B cell (primary cell): ENCODE measurements around the gene AEBP1. TPM values are rescaled to one million over a fixed set of nuclear protein-coding genes. Genes with fewer than 3 reads are reported as not detected.

ENCODE experiments used
- ATAC-seq: fragments of 200-7000 bp; cut with Tn5 transposase; one replicate; pipeline ENCODE4 v1.10.0; 2021; ENCODE audit warnings: low read depth, mild to moderate bottlenecking, moderate number of reproducible peaks, moderate library complexity
- CTCF ChIA-PET: fragments of 350-600 bp; sonication (Branson Sonifier 250); formaldehyde crosslinking; loops from one replicate; lab custom pipeline; 2021; ENCODE audit warnings: antibody characterized with exemption, inconsistent platforms; lab: Charles Lee
- POLR2A ChIA-PET: fragments of 350-600 bp; sonication (Branson Sonifier 250); formaldehyde crosslinking; loops from one replicate; lab custom pipeline; 2021; ENCODE audit warnings: antibody characterized with exemption; lab: Charles Lee
- DNase-seq: peaks from one replicate; pipeline ENCODE4 v3.0.0; 2013
- H2AFZ ChIP-seq: 2 replicates; pipeline ENCODE4 v1.6.1; 2012; ENCODE audit warnings: mild to moderate bottlenecking, low read depth, low read length; ENCODE audit not compliant: insufficient read depth, poor library complexity, severe bottlenecking
- H3K27ac ChIP-seq, 2 donors: 1 replicate in 1 of 2; 2 replicates in 1 of 2; pipeline ENCODE4 v1.5.1; 2012 to 2013; ENCODE audit warnings: low read length in 2 of 2, mild to moderate bottlenecking in 2 of 2, moderate library complexity in 1 of 2
- H3K27me3 ChIP-seq, 4 experiments: fragments of 200-600 bp in 1 of 4; sonication (generic) in 1 of 4; replicated peaks in 1 of 4; 1 replicate in 2 of 4; 2 replicates in 2 of 4; pipeline versions ENCODE4 v1.6.1 to v1.7.0; 2013 to 2016; ENCODE audit warnings: low read length in 3 of 4, mild to moderate bottlenecking in 2 of 4, mixed read lengths in 1 of 4, moderate library complexity in 1 of 4; ENCODE audit not compliant: insufficient read depth in 4 of 4, control insufficient read depth in 3 of 4; ENCODE audit errors: control extremely low read depth in 1 of 4
- H3K36me3 ChIP-seq, 2 experiments: replicated peaks in 1 of 2; 1 replicate in 1 of 2; 2 replicates in 1 of 2; pipeline versions ENCODE4 v1.6.1 to v1.7.1; 2013; ENCODE audit warnings: low read length in 1 of 2; ENCODE audit not compliant: insufficient read depth in 2 of 2, control insufficient read depth in 1 of 2; ENCODE audit errors: control extremely low read depth in 1 of 2, extremely low read depth in 1 of 2
- H3K4me1 ChIP-seq, 2 donors: fragments of 200-600 bp in 1 of 2; sonication (generic) in 1 of 2; 1 replicate in 1 of 2; 2 replicates in 1 of 2; pipeline versions ENCODE4 v1.5.1 to v1.6.1; 2013 to 2017; ENCODE audit warnings: low read length in 2 of 2; ENCODE audit not compliant: control insufficient read depth in 2 of 2, insufficient read depth in 2 of 2
- H3K4me2 ChIP-seq: replicated peaks from 2 replicates; pipeline ENCODE3; 2012; ENCODE audit warnings: mild to moderate bottlenecking, low read depth, low read length; ENCODE audit not compliant: poor library complexity, severe bottlenecking
- H3K4me3 ChIP-seq, 5 experiments: fragments of 200-600 bp in 1 of 5; sonication (generic) in 1 of 5; 1 replicate in 3 of 5; 2 replicates in 2 of 5; pipeline versions ENCODE4 v1.5.1 to v1.7.0; 2011 to 2016; ENCODE audit warnings: low read length in 4 of 5, mild to moderate bottlenecking in 4 of 5, low read depth in 2 of 5, control low read depth in 1 of 5, moderate library complexity in 1 of 5; ENCODE audit not compliant: insufficient read depth in 1 of 5; ENCODE audit errors: control extremely low read depth in 1 of 5, extremely low read depth in 1 of 5
- H3K79me2 ChIP-seq: fragments of 200-600 bp; sonication (generic); one replicate; pipeline ENCODE4 v1.6.0; 2016; ENCODE audit warnings: low read length; ENCODE audit not compliant: control insufficient read depth, insufficient read depth
- H3K9ac ChIP-seq: fragments of 200-600 bp; sonication (generic); 2 replicates; pipeline ENCODE4 v1.6.1; 2017; ENCODE audit warnings: mild to moderate bottlenecking, low read length, moderate library complexity
- H3K9me3 ChIP-seq, 3 donors: one replicate each; pipeline versions ENCODE4 v1.6.1 to v1.7.1; 2013; ENCODE audit warnings: low read length in 2 of 3; ENCODE audit not compliant: control insufficient read depth in 2 of 3, insufficient read depth in 1 of 3; ENCODE audit errors: control extremely low read depth in 1 of 3
- H4K20me1 ChIP-seq: 2 replicates; pipeline ENCODE4 v1.6.0; 2012; ENCODE audit warnings: mild to moderate bottlenecking, low read length; ENCODE audit not compliant: insufficient read depth, control insufficient read depth, poor library complexity, severe bottlenecking
- H3K27ac Mint-ChIP-seq: one replicate; pipeline ENCODE4 v1.8.0; 2021; ENCODE audit warnings: mixed read lengths
- H3K27me3 Mint-ChIP-seq: one replicate; pipeline ENCODE4 v1.8.0; 2021; ENCODE audit warnings: mixed read lengths
- H3K4me1 Mint-ChIP-seq: one replicate; pipeline ENCODE4 v1.8.0; 2021; ENCODE audit warnings: mixed read lengths
- H3K4me3 Mint-ChIP-seq: one replicate; pipeline ENCODE4 v1.8.0; 2021; ENCODE audit warnings: mixed read lengths
- H3K9me3 Mint-ChIP-seq: one replicate; pipeline ENCODE4 v1.8.0; 2022; ENCODE audit warnings: mixed read lengths; ENCODE audit not compliant: insufficient read depth
- CTCF ChIP-seq: fragments of 200-600 bp; IDR thresholded peaks from one replicate; pipeline ENCODE4 v1.8.0; 2022; ENCODE audit warnings: antibody characterized with exemption, mild to moderate bottlenecking
- EZH2 ChIP-seq: IDR thresholded peaks from 2 replicates; pipeline ENCODE4 v1.6.1; 2012; ENCODE audit warnings: borderline replicate concordance, low read depth, mild to moderate bottlenecking, moderate library complexity, low read length; ENCODE audit not compliant: insufficient read depth, poor library complexity, severe bottlenecking
- WGBS: methylation state at CpG from one replicate; pipeline ENCODE4 v1.1.5; 2013; ENCODE audit warnings: missing lambda C conversion rate; ENCODE audit not compliant: insufficient coverage; 5-methylcytosine and 5-hydroxymethylcytosine counted together
- intact Hi-C: fragments of 100-400 bp; cut with micrococcal nuclease; formaldehyde crosslinking; loops from one replicate; pipeline ENCODE4 v1.10.0; 2022
- polyA plus RNA-seq: library from polyadenylated mRNA; depleted of rRNA; stranded (reverse); fragments of >200 nt; gene quantifications from 2 replicates; pipeline ENCODE4 v1.2.3, GENCODE V29; 2012
- total RNA-seq, 2 donors: library from RNA; stranded (reverse); fragments of 120-200 nt in 1 of 2; gene quantifications; 1 replicate in 1 of 2; 2 replicates in 1 of 2; pipeline versions ENCODE4 v1.2.3 to v1.2.4, GENCODE V29; 2013 to 2022

The AEBP1 gene
- total and polyA plus RNA-seq, 2 donors (not counting 1 experiment from before 2014, with no cell fraction given): 20.2 to 36.7 TPM

GRCh38 chr7:44127161-44127560 is 23.0 kb downstream of the AEBP1 start:
- Histone ChIP-seq H3K27ac (no peak overlapping the region), H3K9me3 (peaks cover 3 to 9% (median 8%) of the 10 kb centered on the region in 3 donors), H3K4me2 (no peak overlapping the region), H2AFZ (no peak overlapping the region), H3K36me3 (no peaks in the 10 kb centered on the region), H3K27me3 (peaks cover 0 to 3% (median 0%) of the 10 kb centered on the region in 4 experiments), H3K4me1 (peaks cover 9 to 15% of the 10 kb centered on the region in 2 donors), H3K79me2 (peaks cover 7% of the 10 kb centered on the region), H3K9ac (no peak overlapping the region), H3K4me3 (no peak overlapping the region), H4K20me1 (no peaks in the 10 kb centered on the region)
- no peak for DNase-seq
- peaks cover 15% of the 10 kb centered on the region for H3K4me1 Mint-ChIP-seq
- TF ChIP-seq CTCF (no peak), EZH2 (no peak)
- peaks cover 3% of the 10 kb centered on the region for H3K9me3 Mint-ChIP-seq
- no peaks in the 10 kb centered on the region for H3K27me3 Mint-ChIP-seq
- ChIA-PET POLR2A (no interaction called here), CTCF (no interaction called here)
- no peak for ATAC-seq
- H3K4me3 Mint-ChIP-seq: no peak overlapping the region
- intact Hi-C loops: no loop called here
- H3K27ac Mint-ChIP-seq: no peak overlapping the region

- Histone ChIP-seq H3K4me3 (no peak overlapping the region), H4K20me1 (no peaks in the 10 kb centered on the region), H3K9ac (no peak overlapping the region), H3K4me1 (peaks cover 2 to 5% of the 10 kb centered on the region in 2 donors), H3K4me2 (no peak overlapping the region), H2AFZ (no peak overlapping the region), H3K27ac (no peak overlapping the region), H3K36me3 (no peaks in the 10 kb centered on the region), H3K9me3 (peaks cover 3 to 9% (median 8%) of the 10 kb centered on the region in 3 donors), H3K27me3 (peaks cover 0 to 3% (median 0%) of the 10 kb centered on the region in 4 experiments), H3K79me2 (no peaks in the 10 kb centered on the region)
- 79% methylated on average over 5 of the region's 6 CpGs for WGBS
- H3K4me3 Mint-ChIP-seq: no peak overlapping the region
- peaks cover 3% of the 10 kb centered on the region for H3K4me1 Mint-ChIP-seq
- peaks cover 3% of the 10 kb centered on the region for H3K9me3 Mint-ChIP-seq
- H3K27ac Mint-ChIP-seq: no peak overlapping the region
- ChIA-PET POLR2A (no interaction called here), CTCF (no interaction called here)
- ATAC-seq: no peak
- H3K27me3 Mint-ChIP-seq: no peaks in the 10 kb centered on the region
- intact Hi-C loops: no loop called here
- DNase-seq: no peak
- no peak for TF ChIP-seq CTCF
- no peak for TF ChIP-seq EZH2
Measured at GRCh38 chr7:44128721-44129582, 24.8 kb downstream of the AEBP1 start.
